ENCODE data around the gene KIAA0825. TPM values are rescaled to one million over a fixed set of nuclear protein-coding genes. Genes with fewer than 3 reads are reported as not detected.

KIAA0825 gene
- polyA plus RNA-seq, 3 donors = 0.56 to 1.3 (median 0.89) TPM

DNA sequence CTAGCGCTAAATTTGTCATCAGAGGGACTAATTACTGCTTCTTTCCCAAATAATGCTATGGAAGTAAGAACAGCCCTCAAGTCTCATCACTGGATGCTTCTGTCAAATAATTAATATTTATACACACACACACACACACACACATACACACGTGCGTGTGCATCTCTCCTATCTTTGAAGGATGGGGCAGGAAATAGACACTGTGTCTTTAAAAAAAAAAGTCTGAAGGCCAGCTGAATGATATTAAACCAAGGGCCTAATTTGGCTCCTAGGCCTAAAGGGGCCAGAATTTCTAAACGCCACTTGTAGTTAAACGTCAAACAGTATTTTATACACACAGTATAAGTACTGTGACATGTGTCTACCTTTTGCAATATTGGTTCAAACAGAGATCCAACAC, 3.4 kb upstream of the KIAA0825 start:
- TF ChIP-seq, protein P1, sequence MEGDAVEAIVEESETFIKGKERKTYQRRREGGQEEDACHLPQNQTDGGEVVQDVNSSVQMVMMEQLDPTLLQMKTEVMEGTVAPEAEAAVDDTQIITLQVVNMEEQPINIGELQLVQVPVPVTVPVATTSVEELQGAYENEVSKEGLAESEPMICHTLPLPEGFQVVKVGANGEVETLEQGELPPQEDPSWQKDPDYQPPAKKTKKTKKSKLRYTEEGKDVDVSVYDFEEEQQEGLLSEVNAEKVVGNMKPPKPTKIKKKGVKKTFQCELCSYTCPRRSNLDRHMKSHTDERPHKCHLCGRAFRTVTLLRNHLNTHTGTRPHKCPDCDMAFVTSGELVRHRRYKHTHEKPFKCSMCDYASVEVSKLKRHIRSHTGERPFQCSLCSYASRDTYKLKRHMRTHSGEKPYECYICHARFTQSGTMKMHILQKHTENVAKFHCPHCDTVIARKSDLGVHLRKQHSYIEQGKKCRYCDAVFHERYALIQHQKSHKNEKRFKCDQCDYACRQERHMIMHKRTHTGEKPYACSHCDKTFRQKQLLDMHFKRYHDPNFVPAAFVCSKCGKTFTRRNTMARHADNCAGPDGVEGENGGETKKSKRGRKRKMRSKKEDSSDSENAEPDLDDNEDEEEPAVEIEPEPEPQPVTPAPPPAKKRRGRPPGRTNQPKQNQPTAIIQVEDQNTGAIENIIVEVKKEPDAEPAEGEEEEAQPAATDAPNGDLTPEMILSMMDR (IDR thresholded peaks at IDR 0.05) = no peak
- peaks cover 64% of the 10 kb centered on the region for H3K79me2 ChIP-seq (ENCODE audit: insufficient read depth, low read length)
- H3K9ac ChIP-seq (ENCODE audit: insufficient read depth, low read length, poor library complexity, severe bottlenecking) = no peak overlapping the region
- no peak overlapping the region for H3K27ac ChIP-seq (ENCODE audit: low read depth in 1 of 2, low read length in 2 of 2)
- Mint-ChIP-seq H3K36me3 (no peaks in the 10 kb centered on the region), H3K27me3 (ENCODE audit: low read depth in 3 of 3) (no peaks in the 10 kb centered on the region), H3K4me3 (no peak overlapping the region), H3K27ac (no peak overlapping the region), H3K9me3 (peaks cover 0 to 3% (median 0%) of the 10 kb centered on the region in 7 donors), H3K4me1 (peaks cover 20% of the 10 kb centered on the region)
- no peak overlapping the region for H2AFZ ChIP-seq (ENCODE audit: insufficient read depth, low read depth, low read length, poor library complexity, severe bottlenecking)
- intact Hi-C loops (cut with micrococcal nuclease) = no loop called here
- H3K4me1 ChIP-seq (ENCODE audit: control insufficient read depth in 1 of 2, insufficient read depth in 2 of 2, low read length in 2 of 2) = peaks cover 17 to 21% of the 10 kb centered on the region in 2 donors
- H3K4me3 ChIP-seq (replicated peaks in 1 of 3; ENCODE audit: low read depth in 2 of 3, low read length in 3 of 3) = no peak overlapping the region
- H3K27me3 ChIP-seq (ENCODE audit: control insufficient read depth in 2 of 2, insufficient read depth in 2 of 2, low read length in 2 of 2) = no peaks in the 10 kb centered on the region
- H3K36me3 ChIP-seq (replicated peaks in 1 of 2; ENCODE audit: control insufficient read depth in 1 of 2, insufficient read depth in 2 of 2, low read length in 2 of 2) = no peaks in the 10 kb centered on the region
- WGBS (ENCODE audit: insufficient coverage) = no CpG with 5 or more reads among the region's 5 CpGs
- H3K9me3 ChIP-seq (replicated peaks in 1 of 2; ENCODE audit: control insufficient read depth in 1 of 2, insufficient read depth in 1 of 2, low read length in 2 of 2) = no peaks in the 10 kb centered on the region
- no peak for DNase-seq
- no peaks in the 10 kb centered on the region for H4K20me1 ChIP-seq (ENCODE audit: insufficient read depth, low read length)
- no peak overlapping the region for H3K4me2 ChIP-seq (replicated peaks; ENCODE audit: extremely low read depth, low read length, poor library complexity, severe bottlenecking)

DNA sequence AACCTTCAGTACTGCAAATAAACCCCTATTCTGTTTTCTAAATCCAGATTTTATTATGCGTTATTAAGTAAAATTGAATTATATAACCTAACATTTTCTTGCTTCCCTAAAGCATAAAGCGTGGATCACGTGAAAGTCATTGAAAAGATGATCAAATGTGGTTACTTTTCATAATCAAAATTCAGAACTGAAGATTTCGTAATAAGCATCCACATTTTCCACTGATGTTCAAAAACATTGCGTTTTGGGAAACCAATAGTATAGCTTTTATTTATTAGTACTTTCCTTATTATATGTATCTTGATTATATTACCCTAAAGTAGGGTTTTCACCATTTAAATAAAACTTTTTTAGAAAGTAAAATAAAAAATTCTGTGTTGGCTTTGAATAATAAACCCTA, 1.9 kb upstream of the KIAA0825 start:
- H3K27ac Mint-ChIP-seq = no peak overlapping the region
- H3K4me1 ChIP-seq (ENCODE audit: control insufficient read depth in 1 of 2, insufficient read depth in 2 of 2, low read length in 2 of 2) = peaks cover 17 to 21% of the 10 kb centered on the region in 2 donors
- H4K20me1 ChIP-seq (ENCODE audit: insufficient read depth, low read length) = no peaks in the 10 kb centered on the region
- H3K79me2 ChIP-seq (ENCODE audit: insufficient read depth, low read length) = peaks cover 68% of the 10 kb centered on the region
- TF ChIP-seq, protein P1 (IDR thresholded peaks at IDR 0.05) = no peak
- no peaks in the 10 kb centered on the region for H3K9me3 ChIP-seq (replicated peaks in 1 of 2; ENCODE audit: control insufficient read depth in 1 of 2, insufficient read depth in 1 of 2, low read length in 2 of 2)
- peaks cover 20% of the 10 kb centered on the region for H3K4me1 Mint-ChIP-seq
- no peaks in the 10 kb centered on the region for H3K36me3 Mint-ChIP-seq
- intact Hi-C loops (cut with micrococcal nuclease) = no loop called here
- WGBS (ENCODE audit: insufficient coverage) = no CpG with 5 or more reads among the region's 5 CpGs
- H2AFZ ChIP-seq (ENCODE audit: insufficient read depth, low read depth, low read length, poor library complexity, severe bottlenecking) = no peak overlapping the region
- no peaks in the 10 kb centered on the region for H3K27me3 Mint-ChIP-seq (ENCODE audit: low read depth in 3 of 3)
- no peaks in the 10 kb centered on the region for H3K27me3 ChIP-seq (ENCODE audit: control insufficient read depth in 2 of 2, insufficient read depth in 2 of 2, low read length in 2 of 2)
- DNase-seq = no peak
- no peaks in the 10 kb centered on the region for H3K36me3 ChIP-seq (replicated peaks in 1 of 2; ENCODE audit: control insufficient read depth in 1 of 2, insufficient read depth in 2 of 2, low read length in 2 of 2)
- no peak overlapping the region for H3K4me3 ChIP-seq (replicated peaks in 1 of 3; ENCODE audit: low read depth in 2 of 3, low read length in 3 of 3)
- no peak overlapping the region for H3K9ac ChIP-seq (ENCODE audit: insufficient read depth, low read length, poor library complexity, severe bottlenecking)
- no peaks in the 10 kb centered on the region for H3K9me3 Mint-ChIP-seq
- no peak overlapping the region for H3K4me2 ChIP-seq (replicated peaks; ENCODE audit: extremely low read depth, low read length, poor library complexity, severe bottlenecking)
- no peak overlapping the region for H3K27ac ChIP-seq (ENCODE audit: low read depth in 1 of 2, low read length in 2 of 2)
- H3K4me3 Mint-ChIP-seq = no peak overlapping the region

All from CD14-positive monocyte (primary cell).